B cell (primary cell): ENCODE data around the gene LSM3.

Experiments used
- CTCF ChIP-seq: fragments of 200-600 bp; IDR thresholded peaks from one replicate; pipeline ENCODE4 v1.8.0; 2022; ENCODE audit warnings: antibody characterized with exemption, mild to moderate bottlenecking
- EZH2 ChIP-seq: IDR thresholded peaks from 2 replicates; pipeline ENCODE4 v1.6.1; 2012; ENCODE audit warnings: borderline replicate concordance, low read depth, mild to moderate bottlenecking, moderate library complexity, low read length; ENCODE audit not compliant: insufficient read depth, poor library complexity, severe bottlenecking

DNA sequence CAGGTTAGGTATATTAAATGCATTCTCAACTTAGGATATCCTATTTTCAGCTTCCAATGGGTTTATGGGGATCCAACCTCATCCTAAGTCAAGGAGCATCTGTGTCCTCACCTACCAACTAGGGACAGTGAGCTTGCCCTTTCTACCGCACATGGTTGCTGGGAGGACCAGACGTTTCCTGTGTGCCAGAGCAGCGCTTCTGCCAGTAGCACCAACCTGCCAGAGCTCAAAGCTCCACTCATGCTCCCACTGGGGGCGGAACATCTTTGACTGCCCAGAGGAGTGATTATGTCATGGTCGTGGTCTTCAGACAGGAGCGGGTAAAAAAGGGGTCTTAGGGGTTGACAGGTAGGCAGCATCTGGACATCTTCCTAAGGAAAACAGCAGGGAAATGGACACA, 25.0 kb upstream of the LSM3 start:
- TF ChIP-seq CTCF (no peak), EZH2 (no peak)
